Heart left ventricle (tissue), 16 donors: ENCODE data around the gene KIF4A. TPM values are rescaled to one million over a fixed set of nuclear protein-coding genes. Genes with fewer than 3 reads are reported as not detected.

ENCODE experiments used
- ATAC-seq, 4 donors: fragments of 200-7000 bp; cut with Tn5 transposase; one replicate each; pipeline ENCODE4 v1.9.1; 2020 to 2022; ENCODE audit warnings: moderate library complexity in 4 of 4, mild to moderate bottlenecking in 3 of 4, moderate number of reproducible peaks in 1 of 4
- DNase-seq, 5 donors: peaks; one replicate each; pipeline ENCODE4 v3.0.0-alpha.2; 2020
- H3K27ac ChIP-seq, 12 donors: fragments of 200-600 bp; sonication (generic) in 4 of 12; one replicate each; pipeline versions ENCODE4 v1.5.0 to v1.8.0; 2016 to 2022; ENCODE audit warnings: mild to moderate bottlenecking in 2 of 12
- H3K27me3 ChIP-seq, 9 donors: fragments of 200-600 bp; sonication (generic) in 2 of 9; one replicate each; pipeline versions ENCODE4 v1.5.1 to v1.8.0; 2016 to 2022; ENCODE audit warnings: mild to moderate bottlenecking in 3 of 9
- H3K36me3 ChIP-seq, 9 donors: fragments of 200-600 bp; sonication (generic) in 2 of 9; one replicate each; pipeline versions ENCODE4 v1.5.0 to v1.8.0; 2018 to 2022; ENCODE audit warnings: mild to moderate bottlenecking in 2 of 9
- H3K4me1 ChIP-seq, 12 donors: fragments of 200-600 bp; sonication (generic) in 4 of 12; one replicate each; pipeline versions ENCODE4 v1.5.0 to v1.8.0; 2016 to 2022; ENCODE audit warnings: mild to moderate bottlenecking in 3 of 12
- H3K4me3 ChIP-seq, 12 donors: fragments of 200-600 bp; sonication (generic) in 4 of 12; one replicate each; pipeline versions ENCODE4 v1.5.0 to v1.8.0; 2017 to 2022; ENCODE audit warnings: mild to moderate bottlenecking in 9 of 12, moderate library complexity in 4 of 12
- H3K9me3 ChIP-seq, 12 donors: fragments of 200-600 bp; sonication (generic) in 4 of 12; one replicate each; pipeline versions ENCODE4 v1.5.0 to v1.8.0; 2016 to 2022; ENCODE audit warnings: mild to moderate bottlenecking in 1 of 12
- POLR2A ChIP-seq, 2 donors: fragments of 450-650 bp; IDR thresholded peaks; one replicate each; pipeline ENCODE4 v1.6.1; 2017; ENCODE audit warnings: antibody characterized with exemption in 2 of 2, mild to moderate bottlenecking in 2 of 2, moderate library complexity in 2 of 2
- WGBS, 4 donors: extraction: QIAGEN DNeasy Blood & Tissue Kit in 2 of 4; methylation state at CpG; one replicate each; pipeline versions ENCODE4 v1.1.5 to v1.1.7; 2013 to 2018; 5-methylcytosine and 5-hydroxymethylcytosine counted together
- intact Hi-C, 10 donors: fragments of 100-400 bp; cut with DNase I; formaldehyde crosslinking; loops; one replicate each; pipeline versions ENCODE4 v1.11.1 to v1.14.2; 2022
- polyA plus RNA-seq, 2 donors: library from polyadenylated mRNA; stranded (reverse); fragments of 200-250 nt; gene quantifications; one replicate each; pipeline ENCODE4 v1.2.3, GENCODE V29; 2013
- total RNA-seq, 9 donors: library from RNA; depleted of rRNA in 2 of 9; stranded (reverse); fragments of >200 nt in 2 of 9; fragmentation: NEBNext Ultra II Directional in 3 of 9; extraction: Animal tissue kit (Norgen Biotek cat#: 25700) in 3 of 9; gene quantifications; one replicate each; pipeline versions ENCODE4 v1.1.0 to v1.2.4, GENCODE V29; 2016 to 2023
- TF ChIP-seq, protein P1 (sequence below), 12 donors: fragments of 200-600 bp; sonication (generic) in 4 of 12; IDR thresholded peaks; one replicate each; pipeline versions ENCODE4 v1.5.0 to v1.8.0; 2018 to 2022; ENCODE audit warnings: antibody characterized with exemption in 12 of 12, mild to moderate bottlenecking in 5 of 12
- donor health status: ischemic (EF 13 %, LVEDD 7.1; RV severe dilation, severe dysfunction).
- donor health status: healthy with polysubstance abuse.
- donor health status: DM: no; HTN: yes; CAD: no.
- donor health status: DM: no; HTN: no; CAD: no.
- donor health status: ischemic (EF 25% LVEDD 6.9; RV normal size, moderate dysfunction).
- donor health status: ischemic (EF 25% LVEDD 5.7; RV mildly dilated, moderate dysfunction).
- donor health status: healthy.
- donor health status: DM: yes; HTN: yes; CAD: no.
- donor health status: ischemic (EF 35%, LVEDD 5.7; RV mildly dilated, moderate dysfunction).
- donor health status: nonischemic (EF 11% LVEDD 7.7; RV severe dilation, severe dysfunction).
- donor health status: DM: yes; HTN: yes; CAD: no.
- donor health status: PGD.
- donor health status: ischemic (EF 29% LVEDD 5.4; RV normal size, mild dysfunction).
- donor health status: nonischemic (EF 23%, LVEDD 6.1; RV moderate dilation, normal function).

The KIF4A gene
- total and polyA plus RNA-seq, 11 donors, result 0.04 to 4.1 (median 0.18) TPM; not detected in 2

DNA sequence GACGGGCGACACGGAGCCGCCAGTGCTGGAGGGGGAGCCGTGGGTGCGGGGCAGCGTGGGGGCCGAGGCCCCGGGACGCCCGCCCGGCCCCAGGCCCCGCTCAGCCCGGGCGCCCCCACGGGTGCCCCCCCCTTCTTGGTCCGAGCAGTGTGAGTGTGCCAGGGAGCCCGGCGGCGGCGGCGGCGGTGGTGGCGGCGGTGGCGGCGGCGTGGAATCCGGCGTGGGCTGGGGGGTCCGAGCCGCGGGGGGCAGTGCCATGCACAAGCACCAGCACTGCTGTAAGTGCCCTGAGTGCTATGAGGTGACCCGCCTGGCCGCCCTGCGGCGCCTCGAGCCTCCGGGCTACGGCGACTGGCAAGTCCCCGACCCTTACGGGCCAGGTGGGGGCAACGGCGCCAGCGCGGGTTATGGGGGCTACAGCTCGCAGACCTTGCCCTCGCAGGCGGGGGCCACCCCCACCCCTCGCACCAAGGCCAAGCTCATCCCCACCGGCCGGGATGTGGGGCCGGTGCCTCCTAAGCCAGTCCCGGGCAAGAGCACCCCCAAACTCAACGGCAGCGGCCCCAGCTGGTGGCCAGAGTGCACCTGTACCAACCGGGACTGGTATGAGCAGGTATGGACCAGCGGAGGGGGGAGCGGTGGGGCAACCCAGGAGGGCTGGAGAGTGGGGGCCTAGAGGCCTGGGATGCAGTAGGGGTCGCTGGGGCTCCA, 155.2 kb downstream of the KIF4A start:
- TF ChIP-seq, protein P1, sequence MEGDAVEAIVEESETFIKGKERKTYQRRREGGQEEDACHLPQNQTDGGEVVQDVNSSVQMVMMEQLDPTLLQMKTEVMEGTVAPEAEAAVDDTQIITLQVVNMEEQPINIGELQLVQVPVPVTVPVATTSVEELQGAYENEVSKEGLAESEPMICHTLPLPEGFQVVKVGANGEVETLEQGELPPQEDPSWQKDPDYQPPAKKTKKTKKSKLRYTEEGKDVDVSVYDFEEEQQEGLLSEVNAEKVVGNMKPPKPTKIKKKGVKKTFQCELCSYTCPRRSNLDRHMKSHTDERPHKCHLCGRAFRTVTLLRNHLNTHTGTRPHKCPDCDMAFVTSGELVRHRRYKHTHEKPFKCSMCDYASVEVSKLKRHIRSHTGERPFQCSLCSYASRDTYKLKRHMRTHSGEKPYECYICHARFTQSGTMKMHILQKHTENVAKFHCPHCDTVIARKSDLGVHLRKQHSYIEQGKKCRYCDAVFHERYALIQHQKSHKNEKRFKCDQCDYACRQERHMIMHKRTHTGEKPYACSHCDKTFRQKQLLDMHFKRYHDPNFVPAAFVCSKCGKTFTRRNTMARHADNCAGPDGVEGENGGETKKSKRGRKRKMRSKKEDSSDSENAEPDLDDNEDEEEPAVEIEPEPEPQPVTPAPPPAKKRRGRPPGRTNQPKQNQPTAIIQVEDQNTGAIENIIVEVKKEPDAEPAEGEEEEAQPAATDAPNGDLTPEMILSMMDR (IDR thresholded peaks at IDR 0.05), result no peak
- TF ChIP-seq POLR2A (IDR thresholded peaks at IDR 0.05), result no peak
- H3K4me3 ChIP-seq, result peak overlapping the region in 8 of 12 donors; percentile 5 to 42 (median 28)
- no peaks in the 10 kb centered on the region for H3K36me3 ChIP-seq
- no peak for DNase-seq
- WGBS, 4 donors, result 3 to 60% (median 9%) methylated on average over 6 to 58 of the region's 61 CpGs
- H3K27me3 ChIP-seq, result peaks cover 0 to 51% (median 8%) of the 10 kb centered on the region in 9 donors
- intact Hi-C loops, result no loop called here
- peak in 1 of 4 donors; percentile 22 for ATAC-seq
- H3K4me1 ChIP-seq, result peaks cover 0 to 7% (median 0%) of the 10 kb centered on the region in 12 donors
- H3K27ac ChIP-seq, result no peak overlapping the region
- no peaks in the 10 kb centered on the region for H3K9me3 ChIP-seq

DNA sequence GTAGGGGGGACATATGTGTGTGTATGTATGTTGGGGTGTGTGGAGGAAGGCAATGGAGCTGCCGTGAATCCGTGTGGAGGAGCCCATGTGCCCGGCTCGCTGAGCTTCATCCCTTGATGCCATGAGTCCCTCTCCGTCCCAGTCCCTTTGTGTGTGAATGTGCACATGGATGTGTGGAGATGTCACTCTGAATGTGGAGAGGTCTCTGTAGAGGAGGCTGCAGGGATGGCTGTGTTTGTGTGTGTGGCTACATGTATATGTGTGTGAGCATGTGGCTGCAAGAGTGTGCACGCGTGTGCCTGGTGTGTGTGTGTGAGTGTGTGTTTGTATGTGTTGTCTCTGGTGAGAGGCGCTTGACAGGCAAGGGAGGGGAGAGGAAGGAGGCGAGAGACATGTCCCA, 156.0 kb downstream of the KIF4A start:
- intact Hi-C loops, result no loop called here

DNA sequence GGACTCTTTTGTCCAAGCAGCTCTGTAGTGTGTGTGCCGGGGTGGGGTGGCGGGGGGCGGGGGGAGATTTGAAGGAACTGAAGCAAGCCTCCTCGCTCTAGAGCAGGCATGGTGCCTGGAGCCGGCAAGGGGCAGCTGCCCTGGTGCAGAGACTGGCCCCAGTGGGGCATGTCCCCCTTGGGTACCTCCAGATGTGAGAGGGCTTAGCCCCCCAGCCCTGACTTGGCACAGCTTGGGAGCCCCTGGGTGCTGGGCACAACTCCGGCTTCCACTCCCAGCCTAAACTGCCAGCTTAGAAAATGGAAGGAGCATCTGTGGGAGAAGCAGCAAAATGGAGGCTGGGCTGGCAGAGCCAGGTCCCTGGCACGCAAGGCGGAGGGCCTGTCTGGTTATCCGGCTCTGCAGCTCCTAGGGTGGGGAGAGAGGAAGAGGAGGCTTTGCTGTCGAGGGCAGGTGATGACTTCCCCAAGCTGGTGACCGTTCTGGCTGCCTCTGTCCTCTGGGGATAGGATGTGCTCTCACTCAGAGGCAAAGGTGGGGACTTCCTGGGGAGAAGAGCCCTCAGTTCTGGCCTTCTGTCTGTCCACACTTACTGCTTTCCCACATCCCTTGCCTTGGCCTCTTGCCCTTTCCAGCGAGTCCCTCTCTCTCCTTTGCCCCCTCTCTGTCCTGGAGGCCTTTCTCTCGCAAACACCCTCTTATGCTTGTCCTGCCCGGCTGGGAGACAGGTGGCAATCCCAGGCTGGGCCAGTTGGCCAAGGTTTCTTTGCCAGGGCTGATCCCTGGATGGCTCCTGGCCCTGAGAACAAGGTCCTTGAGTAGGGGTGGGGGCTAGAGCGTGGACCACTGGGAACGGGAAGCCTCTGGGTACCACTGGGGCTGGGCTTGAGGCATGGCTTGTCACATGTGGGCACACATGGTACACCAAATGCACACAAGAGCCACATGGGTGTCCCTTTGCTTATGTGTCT, 156.8 kb downstream of the KIF4A start:
- WGBS, 4 donors, result 70 to 78% (median 76%) methylated on average over 14 to 16 of the region's 16 CpGs

More for the DNA sequence above, 156.0 kb downstream of the KIF4A start:
- no peak for DNase-seq
- no peak for ATAC-seq
- H3K4me3 ChIP-seq, result no peak overlapping the region
- no peaks in the 10 kb centered on the region for H3K9me3 ChIP-seq
- TF ChIP-seq, protein P1 (IDR thresholded peaks at IDR 0.05), result no peak
- TF ChIP-seq POLR2A (IDR thresholded peaks at IDR 0.05), result no peak
- H3K27ac ChIP-seq, result no peak overlapping the region
- 67 to 81% (median 75%) methylated on average over 9 of the region's 9 CpGs for WGBS, 4 donors
- peaks cover 0 to 7% (median 0%) of the 10 kb centered on the region in 12 donors for H3K4me1 ChIP-seq
- no peaks in the 10 kb centered on the region for H3K36me3 ChIP-seq
- H3K27me3 ChIP-seq, result peaks cover 0 to 50% (median 8%) of the 10 kb centered on the region in 9 donors

DNA sequence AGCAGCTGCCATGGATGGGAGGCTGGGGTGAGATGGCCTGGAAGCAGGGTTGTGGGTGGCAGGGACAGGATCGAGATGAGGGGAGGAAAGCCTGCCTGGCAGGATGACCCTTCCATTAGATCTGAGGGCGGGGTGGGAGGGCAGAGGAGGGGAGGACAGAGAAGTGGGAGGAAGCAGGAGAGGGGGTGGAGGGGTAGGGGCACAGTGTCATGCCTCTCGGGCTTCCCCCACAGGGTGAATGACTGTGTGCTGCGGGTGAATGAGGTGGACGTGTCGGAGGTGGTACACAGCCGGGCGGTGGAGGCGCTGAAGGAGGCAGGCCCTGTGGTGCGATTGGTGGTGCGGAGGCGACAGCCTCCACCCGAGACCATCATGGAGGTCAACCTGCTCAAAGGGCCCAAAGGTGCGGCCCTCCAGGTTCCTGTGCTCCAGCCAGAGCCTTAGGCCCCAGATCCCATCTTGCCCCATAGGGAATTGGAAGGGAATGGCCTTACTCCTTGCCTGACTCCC, 159.6 kb downstream of the KIF4A start:
- 89 to 99% (median 95%) methylated on average over 14 of the region's 14 CpGs for WGBS, 4 donors
- Histone ChIP-seq H3K36me3 (no peaks in the 10 kb centered on the region), H3K4me1 (peaks cover 0 to 10% (median 2%) of the 10 kb centered on the region in 12 donors), H3K9me3 (no peaks in the 10 kb centered on the region), H3K27me3 (peaks cover 0 to 21% (median 7%) of the 10 kb centered on the region in 9 donors), H3K27ac (no peak overlapping the region), H3K4me3 (no peak overlapping the region)
- intact Hi-C loops, result no loop called here
- ATAC-seq (no peak), DNase-seq (no peak)
- TF ChIP-seq, protein P1 (IDR thresholded peaks at IDR 0.05), result no peak
- no peak for TF ChIP-seq POLR2A (IDR thresholded peaks at IDR 0.05)

More for the DNA sequence above, 156.8 kb downstream of the KIF4A start:
- no peaks in the 10 kb centered on the region for H3K9me3 ChIP-seq
- DNase-seq, result no peak
- H3K4me1 ChIP-seq, result peaks cover 0 to 7% (median 0%) of the 10 kb centered on the region in 12 donors
- H3K27ac ChIP-seq, result no peak overlapping the region
- intact Hi-C loops, result no loop called here
- no peak overlapping the region for H3K4me3 ChIP-seq
- no peak for ATAC-seq
- H3K36me3 ChIP-seq, result no peaks in the 10 kb centered on the region
- peaks cover 0 to 43% (median 8%) of the 10 kb centered on the region in 9 donors for H3K27me3 ChIP-seq
- TF ChIP-seq POLR2A (IDR thresholded peaks at IDR 0.05), result no peak
